ENCODE measurements around the gene DYNC1I1. TPM values are rescaled to one million over a fixed set of nuclear protein-coding genes. Genes with fewer than 3 reads are reported as not detected.

Gene DYNC1I1
- total and polyA plus RNA-seq, 2 experiments from 2014 or later: 0.53 to 1.4 TPM

DNA sequence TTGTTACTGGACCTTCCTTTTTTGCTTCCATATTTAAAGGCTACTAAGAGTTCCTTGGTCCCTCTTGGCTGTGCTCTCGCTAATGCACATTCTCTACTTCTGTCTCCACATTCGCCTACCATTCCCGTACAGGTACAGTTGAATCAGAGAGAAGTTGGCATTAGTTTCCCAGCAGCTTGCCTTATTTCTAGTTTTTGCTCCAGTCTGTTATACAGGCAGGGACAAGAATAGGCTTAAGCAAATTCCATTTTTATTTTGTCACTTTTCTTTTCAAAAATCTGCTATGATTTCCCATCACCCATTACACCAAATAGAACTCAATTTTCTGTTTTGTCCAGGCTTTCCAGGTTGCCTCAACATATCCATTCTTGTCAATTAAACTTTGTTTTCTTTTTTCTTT is 29.9 kb downstream of the DYNC1I1 start:
- Histone ChIP-seq H3K36me3 (ENCODE audit: low read depth) (no peaks in the 10 kb centered on the region), H4K20me1 (ENCODE audit: insufficient read depth) (no peaks in the 10 kb centered on the region), H3K4me1 (ENCODE audit: insufficient read depth) (no peaks in the 10 kb centered on the region), H3F3A (ENCODE audit: insufficient read depth) (no peaks in the 10 kb centered on the region), H2AFZ (no peak overlapping the region), H3K27me3 (replicated peaks; ENCODE audit: insufficient read depth) (no peaks in the 10 kb centered on the region), H3K9me3 (ENCODE audit: low read depth) (no peaks in the 10 kb centered on the region), H3K9me2 (ENCODE audit: insufficient read depth) (no peaks in the 10 kb centered on the region), H3K79me2 (ENCODE audit: insufficient read depth) (no peaks in the 10 kb centered on the region), H3K4me3 (no peak overlapping the region), H3K4me2 (ENCODE audit: unreplicated experiment) (no peak overlapping the region), H3K27ac (no peak overlapping the region), H3K9ac (no peak overlapping the region)
- DNase-seq: no peak
- 69 to 75% methylated on average over 3 of the region's 3 CpGs for WGBS, 2 experiments (ENCODE audit: low coverage in 1 of 2, low lambda C conversion rate in 2 of 2, missing lambda C conversion rate in 2 of 2)
- in situ Hi-C loops (cut with MboI): no loop called here
- TF ChIP-seq EZH2phosphoT487 (IDR thresholded peaks at IDR 0.05; ENCODE audit: insufficient read depth, low read depth): no peak
- TF ChIP-seq EZH2 (IDR thresholded peaks at IDR 0.05; ENCODE audit: insufficient read depth, poor library complexity, severe bottlenecking): no peak

DNA sequence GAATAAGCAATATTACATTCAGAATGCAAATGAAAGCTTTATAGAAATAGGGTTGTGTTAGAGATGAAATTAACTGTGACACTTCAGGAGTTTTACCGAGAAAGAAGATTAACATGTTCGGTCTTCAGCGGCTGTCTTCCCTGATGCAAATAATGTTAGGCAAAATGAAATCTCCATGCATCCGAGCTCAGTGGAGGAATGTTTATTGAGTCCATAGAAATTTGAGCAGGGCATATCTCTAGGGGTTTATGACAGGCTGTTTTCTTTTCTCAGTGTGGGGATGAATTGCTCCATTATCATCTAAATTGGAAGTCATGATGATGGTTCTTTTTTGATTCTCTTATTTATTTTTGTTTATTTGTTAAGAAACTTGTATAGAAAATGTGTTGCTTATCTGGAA is 31.7 kb downstream of the DYNC1I1 start:
- Histone ChIP-seq H3K9ac (no peak overlapping the region), H3K9me2 (ENCODE audit: insufficient read depth) (no peaks in the 10 kb centered on the region), H4K20me1 (ENCODE audit: insufficient read depth) (no peaks in the 10 kb centered on the region), H3K79me2 (ENCODE audit: insufficient read depth) (no peaks in the 10 kb centered on the region), H3K4me1 (ENCODE audit: insufficient read depth) (no peaks in the 10 kb centered on the region), H3K27me3 (replicated peaks; ENCODE audit: insufficient read depth) (no peaks in the 10 kb centered on the region), H3K9me3 (ENCODE audit: low read depth) (no peaks in the 10 kb centered on the region), H3K36me3 (ENCODE audit: low read depth) (no peaks in the 10 kb centered on the region), H3K27ac (no peak overlapping the region), H3F3A (ENCODE audit: insufficient read depth) (no peaks in the 10 kb centered on the region), H3K4me3 (no peak overlapping the region), H2AFZ (no peak overlapping the region), H3K4me2 (ENCODE audit: unreplicated experiment) (no peak overlapping the region)
- TF ChIP-seq EZH2 (IDR thresholded peaks at IDR 0.05; ENCODE audit: insufficient read depth, poor library complexity, severe bottlenecking): no peak
- no peak for TF ChIP-seq EZH2phosphoT487 (IDR thresholded peaks at IDR 0.05; ENCODE audit: insufficient read depth, low read depth)
- no peak for DNase-seq
- in situ Hi-C loops (cut with MboI): no loop called here
- WGBS, 2 experiments (ENCODE audit: low coverage in 1 of 2, low lambda C conversion rate in 2 of 2, missing lambda C conversion rate in 2 of 2): 72% methylated on average over 4 of the region's 4 CpGs

DNA sequence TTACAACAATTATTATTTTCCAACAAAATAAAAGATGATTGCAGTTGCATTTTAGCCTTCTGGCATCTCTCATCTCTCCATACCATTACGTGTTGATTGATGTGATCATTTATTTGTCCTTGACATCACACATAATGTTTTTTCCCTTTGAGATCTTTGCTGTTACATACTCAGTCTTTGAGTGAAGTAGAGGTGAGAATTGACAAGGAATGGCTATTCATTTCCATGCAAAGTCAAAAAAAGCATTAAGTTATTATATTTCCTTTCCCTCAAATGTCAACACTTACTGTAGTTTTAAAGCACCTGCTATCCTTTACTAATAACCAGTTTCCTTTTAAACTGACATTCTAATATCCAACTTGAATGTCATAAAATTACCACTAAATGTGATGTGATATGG is 33.6 kb downstream of the DYNC1I1 start:
- no peaks in the 10 kb centered on the region for H3F3A ChIP-seq (ENCODE audit: insufficient read depth)
- H3K36me3 ChIP-seq (ENCODE audit: low read depth): no peaks in the 10 kb centered on the region
- H3K27ac ChIP-seq: no peak overlapping the region
- H3K9me2 ChIP-seq (ENCODE audit: insufficient read depth): no peaks in the 10 kb centered on the region
- no peaks in the 10 kb centered on the region for H4K20me1 ChIP-seq (ENCODE audit: insufficient read depth)
- no peaks in the 10 kb centered on the region for H3K4me1 ChIP-seq (ENCODE audit: insufficient read depth)
- H2AFZ ChIP-seq: no peak overlapping the region
- WGBS, 2 experiments (ENCODE audit: low coverage in 1 of 2, low lambda C conversion rate in 2 of 2, missing lambda C conversion rate in 2 of 2): 33 to 54% methylated on average over 1 of the region's 1 CpG
- TF ChIP-seq EZH2 (IDR thresholded peaks at IDR 0.05; ENCODE audit: insufficient read depth, poor library complexity, severe bottlenecking): no peak
- TF ChIP-seq EZH2phosphoT487 (IDR thresholded peaks at IDR 0.05; ENCODE audit: insufficient read depth, low read depth): no peak
- H3K9me3 ChIP-seq (ENCODE audit: low read depth): no peaks in the 10 kb centered on the region
- no peaks in the 10 kb centered on the region for H3K27me3 ChIP-seq (replicated peaks; ENCODE audit: insufficient read depth)
- in situ Hi-C loops (cut with MboI): no loop called here
- H3K79me2 ChIP-seq (ENCODE audit: insufficient read depth): no peaks in the 10 kb centered on the region
- DNase-seq: no peak
- H3K4me3 ChIP-seq: no peak overlapping the region
- H3K4me2 ChIP-seq (ENCODE audit: unreplicated experiment): no peak overlapping the region
- H3K9ac ChIP-seq: no peak overlapping the region

DNA sequence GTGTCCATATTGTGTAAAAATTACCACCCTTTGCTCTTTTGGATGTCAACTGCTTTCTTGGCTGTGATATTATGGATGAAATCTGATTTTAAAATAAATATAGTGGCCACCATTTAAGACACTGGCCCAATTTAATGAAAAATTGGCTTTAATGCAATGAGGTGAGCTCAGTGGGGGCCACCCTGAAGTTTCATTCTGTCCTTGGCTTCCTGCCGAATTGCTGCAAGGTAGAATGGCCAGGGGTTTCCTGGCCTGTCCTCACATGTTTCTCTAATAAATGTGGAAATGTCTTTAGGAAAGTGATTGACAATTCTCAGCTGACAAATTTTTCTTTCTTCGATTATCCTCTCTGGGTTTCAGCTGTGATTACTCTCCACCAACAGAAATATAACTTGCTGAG is 36.0 kb downstream of the DYNC1I1 start:
- WGBS, 2 experiments (ENCODE audit: low coverage in 1 of 2, low lambda C conversion rate in 2 of 2, missing lambda C conversion rate in 2 of 2): 40 to 51% methylated on average over 2 of the region's 2 CpGs

More for the DNA sequence above, 36.0 kb downstream of the DYNC1I1 start:
- Histone ChIP-seq H3K4me2 (ENCODE audit: unreplicated experiment) (no peak overlapping the region), H3K4me1 (ENCODE audit: insufficient read depth) (peaks cover 10% of the 10 kb centered on the region; the same call in 1 of the 2 replicates), H3K27ac (no peak overlapping the region), H3K4me3 (no peak overlapping the region), H2AFZ (no peak overlapping the region), H3F3A (ENCODE audit: insufficient read depth) (no peaks in the 10 kb centered on the region), H3K36me3 (ENCODE audit: low read depth) (no peaks in the 10 kb centered on the region), H3K9ac (no peak overlapping the region), H3K9me2 (ENCODE audit: insufficient read depth) (no peaks in the 10 kb centered on the region), H3K79me2 (ENCODE audit: insufficient read depth) (no peaks in the 10 kb centered on the region), H3K27me3 (replicated peaks; ENCODE audit: insufficient read depth) (no peaks in the 10 kb centered on the region), H4K20me1 (ENCODE audit: insufficient read depth) (no peaks in the 10 kb centered on the region), H3K9me3 (ENCODE audit: low read depth) (no peaks in the 10 kb centered on the region)
- in situ Hi-C loops (cut with MboI): no loop called here
- DNase-seq: no peak
- TF ChIP-seq EZH2 (IDR thresholded peaks at IDR 0.05; ENCODE audit: insufficient read depth, poor library complexity, severe bottlenecking): no peak
- TF ChIP-seq EZH2phosphoT487 (IDR thresholded peaks at IDR 0.05; ENCODE audit: insufficient read depth, low read depth): no peak
